NB4 (cell line): ENCODE measurements around the gene APOL4.

ENCODE experiments used
- DNase-seq: peaks from one replicate; pipeline ENCODE4 v3.0.0; 2010; ENCODE audit warnings: low read depth
- H3K4me3 ChIP-seq: one replicate; pipeline ENCODE4 v1.5.1; 2011; ENCODE audit warnings: mild to moderate bottlenecking, low read depth, low read length, moderate library complexity
- CTCF ChIP-seq: IDR thresholded peaks from one replicate; pipeline ENCODE4 v1.5.1; 2012; ENCODE audit warnings: low read depth, low read length
- MAX ChIP-seq: IDR thresholded peaks from 2 replicates; pipeline ENCODE4 v1.6.1; 2011; ENCODE audit warnings: low read depth, low read length
- MYC ChIP-seq: IDR thresholded peaks from 2 replicates; pipeline ENCODE4 v1.6.1; 2011; ENCODE audit warnings: low read depth, low read length
- POLR2A ChIP-seq: IDR thresholded peaks from 2 replicates; pipeline ENCODE4 v1.6.1; 2011; ENCODE audit warnings: mild to moderate bottlenecking; ENCODE audit not compliant: insufficient read length; ENCODE audit errors: extremely low read depth

APOL4 gene

GRCh38 chr22:36227806-36228205 lies 26.2 kb upstream of the APOL4 start:
- no peak for DNase-seq
- no peak for TF ChIP-seq POLR2A
- no peak for TF ChIP-seq MAX
- no peak for TF ChIP-seq MYC
- TF ChIP-seq CTCF = no peak
- no peak overlapping the region for H3K4me3 ChIP-seq

DNA sequence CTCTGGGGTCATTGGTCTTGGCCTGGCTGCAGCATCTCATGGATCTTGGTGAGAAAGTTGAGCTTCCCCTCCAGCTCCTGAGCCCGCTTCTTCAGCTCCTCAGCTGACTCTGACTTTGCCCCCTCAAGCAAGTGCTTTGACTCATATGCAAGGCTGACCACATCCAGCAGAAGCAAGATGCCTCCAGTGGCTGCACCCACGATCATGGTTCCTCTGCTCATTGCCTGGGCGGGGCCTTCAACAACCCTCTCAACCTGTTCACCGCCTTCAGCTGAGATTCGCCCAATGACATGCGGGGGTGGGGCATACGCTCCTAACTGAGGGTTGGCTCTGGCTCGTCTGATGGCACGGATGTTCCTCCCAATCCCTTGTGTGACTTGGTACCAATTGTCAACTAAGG lies 25.8 kb upstream of the APOL4 start:
- TF ChIP-seq MAX (no peak), CTCF (no peak), POLR2A (no peak), MYC (no peak)
- peak; percentile 31 for DNase-seq
- no peak overlapping the region for H3K4me3 ChIP-seq

DNA sequence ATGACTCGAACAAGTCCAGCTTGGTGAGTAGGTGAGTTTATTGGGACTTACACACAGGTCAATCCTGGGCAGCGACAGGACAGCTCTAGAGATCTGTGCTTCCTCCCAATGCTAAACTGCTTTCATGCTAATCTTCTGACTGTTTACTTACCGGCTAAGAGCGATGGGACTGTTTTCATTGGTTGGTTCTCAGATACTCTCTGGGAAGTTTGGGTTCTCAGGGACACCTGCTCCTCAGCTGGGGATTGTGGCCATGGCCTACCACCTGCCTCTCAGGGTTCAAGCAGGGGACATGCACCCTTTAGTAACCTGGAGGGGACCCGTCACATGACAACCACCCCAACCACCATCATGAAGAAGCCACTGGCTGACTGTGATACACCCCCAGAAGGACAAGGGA lies 24.6 kb upstream of the APOL4 start:
- DNase-seq = no peak

GRCh38 chr22:36225333-36225922 lies 23.8 kb upstream of the APOL4 start:
- no peak overlapping the region for H3K4me3 ChIP-seq
- TF ChIP-seq POLR2A (no peak), CTCF (no peak), MYC (no peak), MAX (no peak)
- no peak for DNase-seq

More for the DNA sequence above, 24.6 kb upstream of the APOL4 start:
- TF ChIP-seq MAX (no peak), CTCF (no peak), POLR2A (no peak), MYC (no peak)
- H3K4me3 ChIP-seq = no peak overlapping the region

DNA sequence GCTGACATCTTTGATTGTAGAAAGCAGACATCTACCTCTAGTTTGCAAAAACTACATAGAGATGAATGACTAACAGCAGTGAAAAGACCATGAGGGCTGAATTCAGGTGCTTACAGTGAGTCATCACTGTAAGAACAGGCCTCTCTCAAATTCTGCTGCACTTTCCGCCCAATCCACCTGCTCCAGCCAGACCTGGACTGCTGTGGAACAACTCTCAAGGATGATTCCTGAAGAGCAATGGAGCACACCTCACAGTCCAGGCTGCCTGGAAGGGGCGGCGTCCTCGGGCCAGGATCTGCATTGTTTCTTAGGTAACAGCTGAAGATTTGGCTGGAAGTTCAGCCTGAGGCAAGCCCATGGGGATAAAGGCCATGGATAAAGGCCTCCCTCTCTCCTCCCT lies 22.6 kb upstream of the APOL4 start:
- no peak overlapping the region for H3K4me3 ChIP-seq
- no peak for DNase-seq
- TF ChIP-seq MAX = no peak
- TF ChIP-seq MYC = no peak
- TF ChIP-seq CTCF = no peak
- no peak for TF ChIP-seq POLR2A

GRCh38 chr22:36223504-36223903 lies 21.9 kb upstream of the APOL4 start:
- no peak overlapping the region for H3K4me3 ChIP-seq
- TF ChIP-seq MAX (no peak), MYC (no peak), POLR2A (no peak), CTCF (no peak)
- DNase-seq = no peak
